Uterine smooth muscle cell (primary cell): ENCODE measurements around the gene GLRB. TPM values are rescaled to one million over a fixed set of nuclear protein-coding genes. Genes with fewer than 3 reads are reported as not detected.

Experiments used
- total RNA-seq: library from RNA; depleted of rRNA; stranded (reverse); fragments of >200 nt; gene quantifications from 2 replicates; pipeline ENCODE4 v1.2.3, GENCODE V29; 2014

Gene GLRB
- total RNA-seq, result 15.4 and 18.9 TPM in 2 replicates

DNA sequence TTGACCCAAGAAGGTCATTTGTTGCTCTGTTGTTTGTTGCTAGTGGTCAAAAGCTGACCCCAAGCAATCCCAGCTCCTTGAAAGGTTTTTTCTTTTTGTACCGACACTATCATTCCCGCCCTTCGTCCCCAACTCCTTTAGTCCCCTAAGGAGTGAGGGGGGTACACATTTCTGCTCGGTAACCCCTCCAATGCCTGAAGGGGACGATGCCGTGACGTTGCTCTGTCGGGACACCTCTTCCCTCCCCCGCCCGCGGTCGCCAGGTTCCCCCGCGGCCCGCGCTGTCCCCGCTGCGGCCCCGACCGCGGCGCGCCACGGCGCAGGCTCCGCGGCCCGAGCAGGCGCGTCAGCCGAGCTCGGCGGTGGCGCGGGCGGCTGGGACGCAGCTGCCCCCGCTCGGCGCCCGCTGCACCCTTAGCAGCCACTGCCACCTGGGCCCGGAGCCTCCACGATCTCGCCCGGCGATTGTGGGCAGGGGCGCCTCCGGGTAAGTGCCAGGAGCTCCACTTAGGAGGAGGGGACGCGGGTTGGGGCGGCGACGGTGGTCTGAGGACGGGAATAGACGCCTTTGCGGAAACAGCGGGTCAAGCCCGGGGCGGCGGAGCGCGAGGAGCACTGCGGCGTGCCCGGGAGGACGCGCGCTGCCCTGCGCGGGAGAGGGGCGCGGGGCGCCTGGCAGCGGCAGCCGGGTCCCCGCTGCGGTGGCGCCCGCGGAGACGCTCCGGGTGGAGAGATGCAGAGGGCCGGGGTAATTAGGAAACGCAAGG lies at the start of gene GLRB:
TSS of gene GLRB (plus strand) at position 340 of the 767 bp plus-strand sequence. CDS start 1,875 bp downstream, outside the sequence.

DNA sequence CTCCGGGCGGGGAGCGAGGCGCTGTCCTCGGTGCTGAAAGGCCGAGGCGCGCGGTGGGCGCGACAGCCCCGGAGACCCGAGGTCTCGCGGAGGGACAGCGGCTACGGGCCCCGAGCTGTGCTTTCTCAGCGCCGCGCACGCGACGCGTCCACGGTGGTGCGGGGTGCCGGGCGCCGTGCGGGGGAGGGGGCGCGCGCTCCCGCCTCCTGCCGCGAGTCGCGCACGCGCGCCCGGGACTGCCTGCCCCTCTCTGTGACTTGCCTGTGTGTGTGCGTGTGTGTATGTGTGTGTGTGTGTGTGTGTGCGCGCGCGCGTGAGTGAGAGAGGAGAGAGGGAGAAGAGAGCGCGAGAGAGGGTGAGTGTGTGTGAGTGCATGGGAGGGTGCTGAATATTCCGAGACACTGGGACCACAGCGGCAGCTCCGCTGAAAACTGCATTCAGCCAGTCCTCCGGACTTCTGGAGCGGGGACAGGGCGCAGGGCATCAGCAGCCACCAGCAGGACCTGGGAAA lies 144.5 kb downstream of the GLRB start, which contains the start of gene GRIA2:
TSS of gene GRIA2 (plus strand) at position 358 of the 511 bp plus-strand sequence. CDS start 315 bp downstream, outside the sequence.

Other genes with a start within 250 kb of the GLRB start
- gene PDGFC, start 104.4 kb upstream of the GLRB start, total RNA-seq, result 131 and 133 TPM in 2 replicates
- gene GRIA2, start 144.6 kb downstream of the GLRB start, total RNA-seq, result under 0.01 and 0.55 TPM in 2 replicates